ENCODE data around the gene TENM3. TPM values are rescaled to one million over a fixed set of nuclear protein-coding genes. Genes with fewer than 3 reads are reported as not detected.

The TENM3 gene
- total RNA-seq, 1 experiment from 2014 or later: 71.0 TPM

GRCh38 chr4:182475539-182475938 is 232.3 kb downstream of the TENM3 start:
- H3K4me1 Mint-ChIP-seq: peaks cover 20% of the 10 kb centered on the region
- H3K27me3 Mint-ChIP-seq (ENCODE audit: low read depth): no peaks in the 10 kb centered on the region

More at GRCh38 chr4:182475539-182475938, 232.3 kb downstream of the TENM3 start:
- no peak overlapping the region for H3K4me3 Mint-ChIP-seq
- TF ChIP-seq PRDM15 (CRISPR knock-in tag; IDR thresholded peaks at IDR 0.05): no peak
- TF ChIP-seq NR3C1 (CRISPR knock-in tag; conservative IDR thresholded peaks at IDR 0.05; ENCODE audit: low read depth): no peak
- TF ChIP-seq ATF6 (CRISPR knock-in tag; IDR thresholded peaks at IDR 0.05): no peak
- TF ChIP-seq ESRRA (CRISPR knock-in tag; IDR thresholded peaks at IDR 0.05; ENCODE audit: borderline replicate concordance): no peak
- TF ChIP-seq ZNF671 (CRISPR knock-in tag; IDR thresholded peaks at IDR 0.05): no peak
- TF ChIP-seq SOX15 (CRISPR knock-in tag; IDR thresholded peaks at IDR 0.05): no peak
- TF ChIP-seq ZNF416 (CRISPR knock-in tag; IDR thresholded peaks at IDR 0.05): no peak
- no peak for TF ChIP-seq USF1 (CRISPR knock-in tag; IDR thresholded peaks at IDR 0.05)
- TF ChIP-seq HMGXB4 (CRISPR knock-in tag; IDR thresholded peaks at IDR 0.05): no peak
- no peak for TF ChIP-seq E2F1 (CRISPR knock-in tag; IDR thresholded peaks at IDR 0.05)
- TF ChIP-seq ATF2 (CRISPR knock-in tag; IDR thresholded peaks at IDR 0.05; ENCODE audit: borderline replicate concordance, low read depth): no peak
- no peak for TF ChIP-seq RELA (CRISPR knock-in tag; IDR thresholded peaks at IDR 0.05; ENCODE audit: borderline replicate concordance)
- no peak for TF ChIP-seq ZNF532 (CRISPR knock-in tag; IDR thresholded peaks at IDR 0.05; ENCODE audit: borderline replicate concordance)
- no peak for TF ChIP-seq ATF3 (CRISPR knock-in tag; conservative IDR thresholded peaks at IDR 0.05)
- no peak for TF ChIP-seq GRHL2 (CRISPR knock-in tag; IDR thresholded peaks at IDR 0.05; ENCODE audit: insufficient replicate concordance, severe bottlenecking)
- no peak for TF ChIP-seq ZNF219 (CRISPR knock-in tag; IDR thresholded peaks at IDR 0.05; ENCODE audit: borderline replicate concordance)
- TF ChIP-seq E2F5 (CRISPR knock-in tag; IDR thresholded peaks at IDR 0.05): no peak
- DNase-seq (ENCODE audit: low spot score) (no peak), ATAC-seq (no peak)
- CTCF ChIA-PET: no interaction called here
- peaks cover 9% of the 10 kb centered on the region; the same call in 1 of the 2 replicates for H3K36me3 Mint-ChIP-seq
- POLR2A ChIA-PET: no interaction called here
- peaks cover 6% of the 10 kb centered on the region for H3K9me3 Mint-ChIP-seq
- H3K27ac Mint-ChIP-seq: no peak overlapping the region
